H1 (cell line): ENCODE measurements around the gene JAG2.

Experiments used
- ATF2 ChIP-seq: IDR thresholded peaks from 2 replicates; pipeline ENCODE4 v1.6.1; 2012; ENCODE audit warnings: low read length, inconsistent platforms
- CHD2 ChIP-seq: IDR thresholded peaks from 2 replicates; pipeline ENCODE4 v1.6.1; 2012; ENCODE audit warnings: low read length, improper control_type of control experiment
- EZH2 ChIP-seq: fragments of 200-600 bp; sonication (generic); IDR thresholded peaks from 2 replicates; pipeline ENCODE4 v1.7.1; 2012; ENCODE audit warnings: low read depth, mild to moderate bottlenecking, moderate library complexity, low read length, inconsistent platforms; ENCODE audit not compliant: severe bottlenecking
- KDM1A ChIP-seq: fragments of 200-600, 300-600 bp; sonication (generic); IDR thresholded peaks from 2 replicates; pipeline ENCODE4 v1.7.1; 2016; ENCODE audit warnings: mild to moderate bottlenecking, low read length, borderline replicate concordance
- POLR2AphosphoS5 ChIP-seq: IDR thresholded peaks from 2 replicates; pipeline ENCODE4 v1.6.1; 2011; ENCODE audit warnings: low read depth, low read length

- TF ChIP-seq POLR2AphosphoS5 (no peak), ATF2 (no peak), EZH2 (no peak), CHD2 (no peak), KDM1A (no peak)
These were observed 12.3 kb upstream of the JAG2 start, which contains the start of gene NUDT14 for GRCh38 chr14:105180592-105181548.
